ENCODE results near the gene FAM13B. TPM values are rescaled to one million over a fixed set of nuclear protein-coding genes. Genes with fewer than 3 reads are reported as not detected.
A peak's percentile ranks its signal among the peaks of the same experiment; 100 is the strongest.
"Not testable (repeated sequence)": the region's sequence is repeated elsewhere in the genome, so short reads cannot be mapped to it uniquely, and the experiment has no call there.

FAM13B gene
- total RNA-seq = 52.5 to 57.9 TPM (median 56.4 TPM) in 3 replicates

GRCh38 chr5:138032572-138033385, at the start of gene FAM13B:
TSS of gene FAM13B (minus strand) at chr5:138033079. CDS start at chr5:138019111, 13,968 bp downstream.
- Mint-ChIP-seq H3K36me3 (no peaks in the 10 kb centered on the region), H3K4me1 (peaks cover 37% of the 10 kb centered on the region), H3K27ac (peak within 1 kb of the TSS; percentile 99), H3K4me3 (peak within 1 kb of the TSS; percentile 99), H3K27me3 (ENCODE audit: low read depth) (no peaks in the 10 kb centered on the region), H3K9me3 (no peaks in the 10 kb centered on the region)
- DNase-seq (ENCODE audit: low spot score in 2 of 2, unreplicated experiment in 2 of 2) = peak; percentile 73 to 84
- no peak for TF ChIP-seq CTCF (IDR thresholded peaks at IDR 0.05; ENCODE audit: unreplicated experiment)

GRCh38 chr5:138082033-138082432, 49.2 kb upstream of the FAM13B start:
- no peaks in the 10 kb centered on the region for H3K36me3 Mint-ChIP-seq
- DNase-seq (ENCODE audit: low spot score in 2 of 2, unreplicated experiment in 2 of 2) = no peak
- no peak overlapping the region for H3K27ac Mint-ChIP-seq
- H3K4me1 Mint-ChIP-seq = no peaks in the 10 kb centered on the region
- no peaks in the 10 kb centered on the region for H3K9me3 Mint-ChIP-seq
- no peak for TF ChIP-seq CTCF (IDR thresholded peaks at IDR 0.05; ENCODE audit: unreplicated experiment)
- H3K27me3 Mint-ChIP-seq (ENCODE audit: low read depth) = no peaks in the 10 kb centered on the region
- H3K4me3 Mint-ChIP-seq = no peak overlapping the region

- no peak for TF ChIP-seq CTCF (IDR thresholded peaks at IDR 0.05; ENCODE audit: unreplicated experiment)
- DNase-seq (ENCODE audit: low spot score in 2 of 2, unreplicated experiment in 2 of 2) = no peak
- Mint-ChIP-seq H3K27ac (no peak overlapping the region), H3K4me1 (no peaks in the 10 kb centered on the region), H3K9me3 (no peaks in the 10 kb centered on the region), H3K27me3 (ENCODE audit: low read depth) (peaks cover 1% of the 10 kb centered on the region), H3K36me3 (no peaks in the 10 kb centered on the region), H3K4me3 (no peak overlapping the region)
These were observed 45.2 kb upstream of the FAM13B start for GRCh38 chr5:138078006-138078643.

GRCh38 chr5:138077064-138077696, 44.3 kb upstream of the FAM13B start:
- DNase-seq (ENCODE audit: low spot score in 2 of 2, unreplicated experiment in 2 of 2) = peak; percentile 35 to 73
- H3K4me3 Mint-ChIP-seq = no peak overlapping the region
- H3K9me3 Mint-ChIP-seq = no peaks in the 10 kb centered on the region
- no peak overlapping the region for H3K27ac Mint-ChIP-seq
- H3K36me3 Mint-ChIP-seq = no peaks in the 10 kb centered on the region
- TF ChIP-seq CTCF (IDR thresholded peaks at IDR 0.05; ENCODE audit: unreplicated experiment) = peak; percentile 79
- no peaks in the 10 kb centered on the region for H3K4me1 Mint-ChIP-seq
- H3K27me3 Mint-ChIP-seq (ENCODE audit: low read depth) = peaks cover 1% of the 10 kb centered on the region

GRCh38 chr5:138070026-138070425, 37.1 kb upstream of the FAM13B start:
- H3K9me3 Mint-ChIP-seq; H3K4me3 Mint-ChIP-seq; DNase-seq (ENCODE audit: low spot score in 2 of 2, unreplicated experiment in 2 of 2); H3K27me3 Mint-ChIP-seq (ENCODE audit: low read depth); H3K27ac Mint-ChIP-seq; H3K4me1 Mint-ChIP-seq; H3K36me3 Mint-ChIP-seq: not testable (repeated sequence)
